Parathyroid adenoma (tissue), 2 donors: Measurements from ENCODE around the gene XAB2.

Experiments used
- H2AFZ ChIP-seq: fragments of 300-600 bp; sonication (generic); one replicate; pipeline ENCODE4 v1.7.0; 2017; ENCODE audit warnings: antibody characterized with exemption, mild to moderate bottlenecking
- H3K27ac ChIP-seq: fragments of 300-600 bp; sonication (generic); one replicate; pipeline ENCODE4 v1.7.0; 2017
- H3K27me3 ChIP-seq: fragments of 300-600 bp; sonication (generic); one replicate; pipeline ENCODE4 v1.7.0; 2017; ENCODE audit warnings: low read length; ENCODE audit not compliant: control insufficient read depth, insufficient read depth
- H3K36me3 ChIP-seq: fragments of 300-600 bp; sonication (generic); one replicate; pipeline ENCODE4 v1.7.0; 2017; ENCODE audit warnings: low read length; ENCODE audit not compliant: control insufficient read depth, insufficient read depth
- H3K4me1 ChIP-seq: fragments of 300-600 bp; sonication (generic); one replicate; pipeline ENCODE4 v1.7.0; 2017; ENCODE audit warnings: control low read depth
- H3K4me2 ChIP-seq: fragments of 300-600 bp; sonication (generic); one replicate; pipeline ENCODE4 v1.7.0; 2017; ENCODE audit warnings: low read length
- H3K4me3 ChIP-seq: fragments of 300-600 bp; sonication (generic); one replicate; pipeline ENCODE4 v1.7.0; 2017; ENCODE audit warnings: low read depth, low read length
- H3K79me2 ChIP-seq: fragments of 300-600 bp; sonication (generic); one replicate; pipeline ENCODE4 v1.7.0; 2017; ENCODE audit warnings: control low read depth
- H3K9ac ChIP-seq: fragments of 300-600 bp; sonication (generic); one replicate; pipeline ENCODE4 v1.7.0; 2017; ENCODE audit warnings: mild to moderate bottlenecking
- H3K9me3 ChIP-seq: fragments of 300-600 bp; sonication (generic); one replicate; pipeline ENCODE4 v1.7.0; 2017; ENCODE audit warnings: low read length; ENCODE audit not compliant: control insufficient read depth
- TF ChIP-seq, protein P1 (sequence below): fragments of 300-600 bp; sonication (generic); IDR thresholded peaks from one replicate; pipeline ENCODE4 v1.7.0; 2017; ENCODE audit warnings: antibody characterized with exemption, mild to moderate bottlenecking
- donor health status: primary hyperparathyroidism.

The XAB2 gene

DNA sequence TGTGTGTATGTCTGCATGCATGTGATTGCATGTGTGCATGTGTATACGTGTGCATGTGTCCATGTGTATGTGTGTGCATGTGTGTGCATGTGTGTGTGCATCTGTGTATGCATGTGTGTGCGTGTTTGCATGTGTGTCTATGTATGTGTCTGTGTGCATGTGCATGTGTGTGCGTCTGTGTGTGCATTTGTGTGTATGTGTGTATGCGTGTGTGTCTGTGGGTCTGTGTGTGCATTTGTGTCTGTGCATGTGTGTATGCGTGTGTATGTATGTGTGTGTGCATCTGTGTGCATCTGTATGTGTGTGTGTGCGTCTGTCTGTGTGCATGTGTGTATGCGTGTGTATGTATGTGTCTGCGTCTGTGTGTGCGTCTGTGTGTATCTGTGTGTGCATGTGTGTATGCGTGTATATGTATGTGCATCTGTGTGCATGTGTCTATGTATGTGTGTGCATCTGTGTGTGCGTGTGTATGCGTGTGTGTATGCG lies 10.6 kb upstream of the XAB2 start:
- Histone ChIP-seq H3K4me3 (no peak overlapping the region), H3K9me3 (no peaks in the 10 kb centered on the region), H3K36me3 (no peaks in the 10 kb centered on the region), H3K27me3 (no peaks in the 10 kb centered on the region), H3K27ac (no peak overlapping the region), H3K4me1 (no peaks in the 10 kb centered on the region), H2AFZ (no peak overlapping the region), H3K9ac (no peak overlapping the region), H3K4me2 (no peak overlapping the region), H3K79me2 (no peaks in the 10 kb centered on the region)
- TF ChIP-seq, protein P1, sequence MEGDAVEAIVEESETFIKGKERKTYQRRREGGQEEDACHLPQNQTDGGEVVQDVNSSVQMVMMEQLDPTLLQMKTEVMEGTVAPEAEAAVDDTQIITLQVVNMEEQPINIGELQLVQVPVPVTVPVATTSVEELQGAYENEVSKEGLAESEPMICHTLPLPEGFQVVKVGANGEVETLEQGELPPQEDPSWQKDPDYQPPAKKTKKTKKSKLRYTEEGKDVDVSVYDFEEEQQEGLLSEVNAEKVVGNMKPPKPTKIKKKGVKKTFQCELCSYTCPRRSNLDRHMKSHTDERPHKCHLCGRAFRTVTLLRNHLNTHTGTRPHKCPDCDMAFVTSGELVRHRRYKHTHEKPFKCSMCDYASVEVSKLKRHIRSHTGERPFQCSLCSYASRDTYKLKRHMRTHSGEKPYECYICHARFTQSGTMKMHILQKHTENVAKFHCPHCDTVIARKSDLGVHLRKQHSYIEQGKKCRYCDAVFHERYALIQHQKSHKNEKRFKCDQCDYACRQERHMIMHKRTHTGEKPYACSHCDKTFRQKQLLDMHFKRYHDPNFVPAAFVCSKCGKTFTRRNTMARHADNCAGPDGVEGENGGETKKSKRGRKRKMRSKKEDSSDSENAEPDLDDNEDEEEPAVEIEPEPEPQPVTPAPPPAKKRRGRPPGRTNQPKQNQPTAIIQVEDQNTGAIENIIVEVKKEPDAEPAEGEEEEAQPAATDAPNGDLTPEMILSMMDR = no peak

GRCh38 chr19:7638802-7639465 lies 9.6 kb upstream of the XAB2 start:
- TF ChIP-seq, protein P1 = no peak

DNA sequence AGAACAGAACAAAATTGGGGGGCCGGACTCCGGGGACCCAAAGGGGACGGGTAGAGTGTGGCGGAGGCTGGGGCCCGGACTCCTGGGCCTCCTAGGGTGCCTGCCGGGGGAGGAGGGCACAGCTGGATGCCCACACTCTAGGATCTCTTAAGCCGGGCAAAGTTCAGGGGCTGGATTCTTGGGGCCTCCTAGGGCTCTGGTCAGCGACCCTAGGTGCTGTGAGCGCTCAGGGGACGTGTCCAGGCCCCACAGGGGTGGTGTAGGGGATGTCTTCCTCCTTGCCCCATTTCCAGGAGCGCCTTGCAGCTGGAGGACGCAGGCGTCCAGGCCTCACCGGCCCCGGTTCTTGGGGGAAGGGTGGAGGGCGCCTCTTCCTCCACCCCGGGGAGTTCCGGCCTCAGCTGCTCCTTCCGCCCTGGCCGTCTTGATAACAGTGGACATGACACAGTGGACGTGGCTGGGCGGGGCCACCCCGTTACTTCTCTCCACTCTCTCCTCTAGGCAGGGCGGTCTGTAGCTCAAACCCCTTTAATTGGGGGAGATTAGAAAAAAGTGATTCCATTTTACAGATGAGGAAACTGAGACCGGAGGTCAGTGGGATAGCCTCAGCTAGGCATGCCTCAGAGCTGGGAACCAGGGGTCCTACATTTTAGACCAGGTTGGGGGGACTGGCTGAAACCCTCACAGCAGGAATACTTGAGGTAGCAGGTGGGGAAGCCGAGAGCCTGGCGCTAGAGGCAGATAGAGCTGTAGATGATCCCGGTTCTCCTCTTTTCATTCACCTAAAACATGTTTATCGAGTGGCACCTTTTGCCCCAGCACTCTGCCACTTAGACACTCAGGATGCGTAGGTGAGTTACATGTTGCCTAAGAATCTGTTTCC lies 8.3 kb upstream of the XAB2 start:
- Histone ChIP-seq H3K27ac (peak overlapping the region; percentile 57), H3K4me1 (no peaks in the 10 kb centered on the region), H3K79me2 (no peaks in the 10 kb centered on the region), H3K9me3 (no peaks in the 10 kb centered on the region), H3K4me3 (peak overlapping the region; percentile 66), H3K4me2 (peak overlapping the region; percentile 58), H3K9ac (no peak overlapping the region), H3K36me3 (no peaks in the 10 kb centered on the region), H2AFZ (peak overlapping the region; percentile 73), H3K27me3 (no peaks in the 10 kb centered on the region)
- TF ChIP-seq, protein P1 = no peak

More at GRCh38 chr19:7638802-7639465, 9.6 kb upstream of the XAB2 start:
- no peaks in the 10 kb centered on the region for H3K4me1 ChIP-seq
- no peaks in the 10 kb centered on the region for H3K36me3 ChIP-seq
- H3K9me3 ChIP-seq = no peaks in the 10 kb centered on the region
- H3K27me3 ChIP-seq = no peaks in the 10 kb centered on the region
- H2AFZ ChIP-seq = no peak overlapping the region
- H3K27ac ChIP-seq = no peak overlapping the region
- H3K4me2 ChIP-seq = no peak overlapping the region
- H3K79me2 ChIP-seq = no peaks in the 10 kb centered on the region
- H3K9ac ChIP-seq = no peak overlapping the region
- no peak overlapping the region for H3K4me3 ChIP-seq

- H3K9me3 ChIP-seq = no peaks in the 10 kb centered on the region
- peak within 1 kb of the TSS; percentile 57 for H3K27ac ChIP-seq
- H3K4me1 ChIP-seq = no peaks in the 10 kb centered on the region
- TF ChIP-seq, protein P1 = no peak
- H2AFZ ChIP-seq = peak within 1 kb of the TSS; percentile 73
- H3K4me3 ChIP-seq = peak within 1 kb of the TSS; percentile 66
- no peak within 1 kb of the TSS for H3K9ac ChIP-seq
- H3K27me3 ChIP-seq = no peaks in the 10 kb centered on the region
- H3K36me3 ChIP-seq = no peaks in the 10 kb centered on the region
- H3K4me2 ChIP-seq = peak within 1 kb of the TSS; percentile 58
- no peaks in the 10 kb centered on the region for H3K79me2 ChIP-seq
Observed at GRCh38 chr19:7636691-7637373, 7.5 kb upstream of the XAB2 start, which contains the start of gene STXBP2. Gene STXBP2, plus strand, starts transcription at chr19:7637110. Its CDS starts 40 bp downstream, at chr19:7637150.
